ENCODE results near the gene CPED1.

DNA sequence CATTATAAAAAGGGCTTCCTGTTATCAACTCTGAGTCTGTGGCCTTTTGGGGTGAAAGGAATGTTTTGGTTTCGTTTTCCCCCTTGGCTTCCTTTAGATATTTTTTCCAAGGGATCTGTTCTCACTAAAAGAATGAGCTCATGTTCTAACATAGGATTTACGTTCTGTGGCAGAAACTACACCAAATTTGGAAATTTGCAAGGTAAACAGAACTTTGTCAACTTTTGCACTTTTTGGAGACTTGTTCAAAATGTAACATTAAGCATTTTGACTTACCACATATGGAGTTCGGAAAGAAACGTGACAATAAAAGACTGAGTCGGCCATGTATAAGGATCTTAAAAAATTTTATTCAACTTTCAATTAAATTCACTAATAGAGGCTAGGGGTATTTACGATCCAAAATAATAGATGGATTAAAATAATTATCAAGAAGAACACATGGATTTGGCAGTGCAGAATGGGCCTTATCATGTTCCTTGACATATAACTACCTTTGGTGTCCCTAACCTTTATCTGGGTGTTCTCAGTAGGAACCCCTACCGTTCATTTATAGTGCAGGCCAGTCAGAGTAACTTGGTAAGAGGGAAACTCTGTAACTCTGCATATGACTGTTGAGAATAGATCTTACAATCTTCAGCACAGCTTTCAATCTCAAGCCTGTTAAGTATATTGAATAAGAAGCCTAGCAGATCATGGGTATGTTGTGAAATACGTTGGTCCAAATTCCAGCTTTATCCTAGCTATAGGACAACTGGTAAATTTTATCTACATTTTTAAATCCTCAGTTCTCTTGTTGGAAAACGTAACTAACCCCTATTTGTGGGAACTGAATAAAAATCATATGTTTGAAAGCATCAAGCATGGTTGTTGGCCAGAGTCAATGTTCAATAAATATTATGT is 11.8 kb downstream of the CPED1 start:
- TF ChIP-seq, protein P1, sequence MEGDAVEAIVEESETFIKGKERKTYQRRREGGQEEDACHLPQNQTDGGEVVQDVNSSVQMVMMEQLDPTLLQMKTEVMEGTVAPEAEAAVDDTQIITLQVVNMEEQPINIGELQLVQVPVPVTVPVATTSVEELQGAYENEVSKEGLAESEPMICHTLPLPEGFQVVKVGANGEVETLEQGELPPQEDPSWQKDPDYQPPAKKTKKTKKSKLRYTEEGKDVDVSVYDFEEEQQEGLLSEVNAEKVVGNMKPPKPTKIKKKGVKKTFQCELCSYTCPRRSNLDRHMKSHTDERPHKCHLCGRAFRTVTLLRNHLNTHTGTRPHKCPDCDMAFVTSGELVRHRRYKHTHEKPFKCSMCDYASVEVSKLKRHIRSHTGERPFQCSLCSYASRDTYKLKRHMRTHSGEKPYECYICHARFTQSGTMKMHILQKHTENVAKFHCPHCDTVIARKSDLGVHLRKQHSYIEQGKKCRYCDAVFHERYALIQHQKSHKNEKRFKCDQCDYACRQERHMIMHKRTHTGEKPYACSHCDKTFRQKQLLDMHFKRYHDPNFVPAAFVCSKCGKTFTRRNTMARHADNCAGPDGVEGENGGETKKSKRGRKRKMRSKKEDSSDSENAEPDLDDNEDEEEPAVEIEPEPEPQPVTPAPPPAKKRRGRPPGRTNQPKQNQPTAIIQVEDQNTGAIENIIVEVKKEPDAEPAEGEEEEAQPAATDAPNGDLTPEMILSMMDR (conservative IDR thresholded peaks at IDR 0.05; ENCODE audit: low read depth, low read length): no peak
- TF ChIP-seq EZH2 (IDR thresholded peaks at IDR 0.05; ENCODE audit: low read length, unreplicated experiment) (no peak), EZH2phosphoT487 (IDR thresholded peaks at IDR 0.05; ENCODE audit: borderline replicate concordance, low read length) (no peak)

All from PC-3 (cell line).